ACHN (cell line): ENCODE measurements around the gene IDH2.
A peak's percentile ranks its signal among the peaks of the same experiment; 100 is the strongest.

Source experiments
- DNase-seq: peaks from one replicate; pipeline ENCODE4 v3.0.0-alpha.2; 2015
- in situ Hi-C: cut with HindIII; loops from 2 replicates; pipeline ENCODE4 v1.10.0; 2017; ENCODE audit warnings: low sequenced_read_pairs, low pct_ligation_motif_present, low pct_unique_long_range_greater_than_20kb

The IDH2 gene

GRCh38 chr15:90090226-90090848 lies 11.9 kb downstream of the IDH2 start:
- DNase-seq = no peak
- in situ Hi-C loops = no loop called here

DNA sequence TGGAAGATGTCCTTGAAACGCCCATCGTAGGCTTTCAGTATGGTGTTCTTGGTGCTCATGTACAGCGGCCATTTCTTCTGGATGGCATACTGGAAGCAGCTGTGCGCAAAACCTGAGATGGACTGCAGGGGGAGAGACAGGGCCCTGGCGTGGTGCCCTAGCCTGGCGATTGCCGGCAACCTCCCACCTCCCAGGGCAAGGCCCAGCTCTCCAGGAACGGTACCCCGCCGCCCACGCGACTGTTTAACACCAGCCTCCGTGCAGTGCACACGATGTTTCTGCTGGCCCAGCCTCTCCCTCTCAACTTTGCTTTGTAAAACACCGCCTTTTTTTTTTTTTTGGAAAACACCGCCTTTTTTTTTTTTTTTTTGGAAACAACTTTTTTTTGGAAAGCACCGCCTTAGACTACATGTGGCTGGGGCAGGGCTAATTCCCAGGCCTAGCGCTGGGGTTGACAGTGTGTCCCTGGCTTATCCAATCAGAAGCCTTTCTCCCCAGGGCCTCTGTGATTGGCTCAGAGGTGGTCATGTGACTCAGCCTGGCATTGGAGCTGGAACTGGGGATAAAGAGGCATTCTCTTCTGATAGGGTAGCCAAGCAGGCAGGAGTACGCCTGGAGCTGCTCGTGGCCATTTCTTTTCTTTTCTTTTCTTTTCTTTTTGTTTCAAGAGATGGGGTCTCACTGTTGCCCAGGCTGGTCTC lies 14.7 kb downstream of the IDH2 start:
- in situ Hi-C loops = no loop called here
- peak; percentile 53 for DNase-seq

DNA sequence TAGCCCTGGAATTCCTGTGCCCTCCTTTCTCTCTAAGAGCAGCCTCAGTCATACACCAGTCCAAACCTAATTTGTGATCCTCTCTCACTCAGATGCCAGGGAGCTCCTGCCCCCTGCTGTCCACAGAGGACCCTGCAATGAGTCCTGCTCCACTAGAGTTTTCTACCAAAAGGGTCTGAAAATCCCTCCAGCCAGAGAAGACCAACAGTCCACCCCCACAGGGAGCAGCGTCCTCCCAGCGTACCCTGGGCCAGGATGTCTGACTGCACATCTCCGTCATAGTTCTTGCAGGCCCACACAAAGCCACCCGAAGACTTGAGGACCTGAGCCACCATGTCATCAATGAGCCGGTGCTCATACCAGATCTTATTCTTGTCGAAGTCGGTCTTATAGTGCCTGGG lies 15.4 kb downstream of the IDH2 start:
- DNase-seq = peak; percentile 53
- in situ Hi-C loops = no loop called here

DNA sequence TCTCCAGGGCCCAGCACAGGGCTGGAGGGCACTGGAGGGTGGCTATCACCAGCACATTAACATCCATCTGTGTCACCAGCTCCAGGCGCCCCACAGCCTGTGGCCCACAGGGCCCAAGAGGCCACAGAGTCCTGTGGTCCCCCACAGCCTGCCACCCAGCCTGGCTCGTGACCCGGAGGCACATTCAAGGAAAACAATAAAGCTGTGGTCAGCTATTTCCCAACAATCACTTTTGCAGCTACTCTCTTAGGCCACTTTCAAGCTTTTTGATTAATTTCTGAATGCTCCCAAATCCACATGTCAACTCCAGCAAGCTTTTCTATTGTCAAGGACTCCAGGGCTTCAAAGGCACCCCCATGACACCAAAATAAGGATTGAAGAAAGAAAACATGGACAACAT lies 16.7 kb downstream of the IDH2 start:
- no peak for DNase-seq
- in situ Hi-C loops = no loop called here

DNA sequence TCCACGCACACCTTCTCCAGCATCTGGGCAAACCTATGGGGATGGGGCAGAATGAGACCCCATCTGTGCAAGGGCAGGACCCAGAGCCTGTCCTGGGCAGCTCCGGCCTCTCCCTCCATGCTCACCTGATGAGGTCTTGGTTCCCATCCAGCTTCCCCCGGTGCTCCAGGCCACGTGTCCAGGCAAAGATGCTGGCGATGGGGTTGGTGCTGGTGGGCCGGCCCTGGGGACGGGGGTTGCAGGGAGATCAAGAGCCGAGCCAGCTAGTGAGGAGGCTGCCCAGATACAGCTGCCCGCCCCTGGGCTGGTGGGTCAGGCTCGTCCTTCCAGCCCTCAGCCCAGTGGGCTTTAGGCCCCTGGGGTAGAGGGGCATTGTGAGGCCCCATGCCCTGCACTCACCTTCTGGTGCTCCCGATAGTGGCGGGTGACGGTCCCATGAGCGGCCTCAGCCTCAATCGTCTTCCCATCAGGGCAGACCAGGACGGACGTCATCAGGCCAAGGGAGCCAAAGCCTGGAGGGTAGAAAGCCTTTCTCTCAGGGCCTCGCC lies 17.3 kb downstream of the IDH2 start:
- DNase-seq = no peak
- in situ Hi-C loops = no loop called here

GRCh38 chr15:90083954-90084607 lies 18.2 kb downstream of the IDH2 start:
- no peak for DNase-seq
- in situ Hi-C loops = no loop called here

GRCh38 chr15:90083419-90083818 lies 18.8 kb downstream of the IDH2 start:
- no peak for DNase-seq
- in situ Hi-C loops = no loop called here

- no peak for DNase-seq
- in situ Hi-C loops = no loop called here
Observed at GRCh38 chr15:90082140-90082715, 20.0 kb downstream of the IDH2 start.

DNA sequence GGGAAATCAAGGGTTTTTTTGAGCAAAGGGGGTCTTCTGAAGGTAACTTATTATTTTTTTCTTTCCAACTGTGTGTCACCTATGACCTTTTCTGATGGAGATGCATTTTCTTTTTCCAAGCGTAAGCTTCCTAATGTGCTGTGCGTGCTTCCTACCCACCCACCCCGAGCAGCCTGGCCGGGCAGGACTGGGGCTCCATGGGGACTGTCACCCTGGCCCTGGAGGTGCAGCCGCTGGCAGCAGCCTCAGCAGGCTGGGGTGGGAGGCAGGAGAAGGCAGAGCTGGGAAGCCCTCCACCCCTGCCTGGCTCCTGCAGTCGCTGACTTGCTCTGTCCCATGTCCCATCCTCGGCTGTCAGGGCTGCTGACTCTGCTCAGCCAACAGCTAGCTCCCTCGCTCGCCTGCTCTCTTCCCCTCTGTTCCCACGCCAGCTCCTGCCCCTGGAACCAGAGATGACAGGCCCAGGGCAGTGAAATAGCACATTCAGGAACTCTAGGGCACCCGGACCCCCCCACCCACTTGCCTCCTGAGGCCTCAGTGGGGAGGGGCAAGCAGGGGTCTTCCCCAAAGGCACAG lies 21.4 kb downstream of the IDH2 start:
- in situ Hi-C loops = no loop called here
- no peak for DNase-seq

DNA sequence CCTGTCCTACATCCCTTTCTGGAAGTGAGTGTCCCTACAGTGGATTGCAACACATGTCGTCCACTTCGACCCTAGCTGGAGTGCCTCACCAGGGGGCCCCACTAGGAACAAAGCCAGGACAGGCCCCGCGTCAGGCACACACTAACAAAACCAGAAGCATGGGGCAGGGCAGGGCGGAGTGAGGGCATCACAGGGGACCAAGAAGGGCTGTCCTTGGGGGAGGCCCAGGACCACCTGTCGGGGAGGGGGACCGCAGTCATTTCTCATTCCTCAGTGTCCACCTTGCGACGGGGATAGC lies 21.9 kb downstream of the IDH2 start:
- no peak for DNase-seq

GRCh38 chr15:90079619-90080457 lies 22.4 kb downstream of the IDH2 start:
- in situ Hi-C loops = no loop called here
- DNase-seq = no peak

More for the DNA sequence above, 21.9 kb downstream of the IDH2 start:
- in situ Hi-C loops = no loop called here

DNA sequence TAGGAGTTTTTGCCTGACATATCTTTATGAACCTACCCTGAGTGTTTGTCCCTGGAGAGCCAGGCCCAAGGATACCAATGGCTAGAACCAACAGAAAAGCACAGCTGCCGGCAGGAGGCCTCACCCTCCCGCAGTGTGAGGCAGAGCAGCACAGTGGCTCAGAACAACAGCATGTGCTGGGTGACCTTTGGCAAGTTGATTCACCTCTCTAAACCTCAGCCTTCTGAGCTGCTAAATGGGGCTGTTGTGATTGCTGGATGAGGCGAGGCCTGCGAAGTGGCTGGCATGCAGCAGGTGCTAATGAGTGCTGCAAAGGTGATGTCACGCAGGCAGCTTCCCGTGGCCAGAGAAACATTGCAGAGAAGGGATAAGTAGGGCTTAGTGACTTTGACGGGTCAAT lies 23.3 kb downstream of the IDH2 start:
- in situ Hi-C loops = no loop called here
- no peak for DNase-seq

DNA sequence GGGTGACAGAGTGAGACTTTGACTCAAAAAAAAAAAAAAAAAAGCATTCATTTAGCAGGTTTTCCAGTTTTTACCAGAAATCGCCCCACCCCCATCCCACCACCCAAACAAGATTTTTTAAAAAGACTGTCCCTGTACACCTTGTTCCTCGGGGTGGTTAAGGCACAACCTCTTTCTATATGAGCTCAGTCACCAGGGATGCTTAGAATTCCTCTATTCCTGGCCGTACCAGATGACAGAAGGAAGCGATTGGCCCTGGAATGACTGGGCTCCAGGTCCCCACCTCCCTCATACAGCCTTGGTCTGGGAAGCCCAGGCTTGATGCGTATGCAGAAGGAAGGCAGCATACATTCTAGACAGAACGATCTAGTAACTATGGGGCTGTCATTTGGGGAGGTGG lies 25.6 kb downstream of the IDH2 start:
- in situ Hi-C loops = no loop called here

GRCh38 chr15:90075420-90076289 lies 26.6 kb downstream of the IDH2 start:
- DNase-seq = no peak
- in situ Hi-C loops = no loop called here

More for the DNA sequence above, 25.6 kb downstream of the IDH2 start:
- DNase-seq = no peak

GRCh38 chr15:90074916-90075315 lies 27.4 kb downstream of the IDH2 start:
- no peak for DNase-seq
- in situ Hi-C loops = no loop called here

GRCh38 chr15:90074023-90074422 lies 28.2 kb downstream of the IDH2 start:
- no peak for DNase-seq
- in situ Hi-C loops = no loop called here

GRCh38 chr15:90072978-90073640 lies 29.2 kb downstream of the IDH2 start:
- DNase-seq = no peak
- in situ Hi-C loops = no loop called here
